ENCODE results near the gene ZNF672.

DNA sequence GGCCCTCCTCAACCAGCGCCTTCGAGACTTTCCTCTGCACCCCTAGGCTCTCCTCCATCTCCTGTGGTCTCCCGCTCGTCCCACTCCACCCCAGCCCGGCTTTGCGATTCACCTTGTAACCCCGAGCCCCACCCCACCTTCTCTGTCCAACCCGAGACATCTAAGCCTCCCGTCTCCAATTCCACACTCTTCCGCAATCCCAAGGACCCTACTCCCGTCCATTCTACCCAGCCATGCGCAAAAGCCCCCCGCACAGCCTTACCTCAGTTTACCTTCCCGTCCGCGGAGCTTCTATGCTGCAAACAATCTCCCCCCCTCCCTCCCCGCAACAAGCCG lies 12.5 kb upstream of the ZNF672 start:
- no peak for TF ChIP-seq YY1 (IDR thresholded peaks at IDR 0.05; ENCODE audit: low read depth)
- no peak for TF ChIP-seq SIN3A (IDR thresholded peaks at IDR 0.05; ENCODE audit: borderline replicate concordance, low read depth, low read length)
- TF ChIP-seq CTCF (IDR thresholded peaks at IDR 0.05) = no peak
- peak; percentile 42; the same call in 1 of the 2 replicates for TF ChIP-seq POLR2AphosphoS5 (IDR thresholded peaks at IDR 0.05; ENCODE audit: low read depth, low read length)
- no peak for TF ChIP-seq FOXM1 (IDR thresholded peaks at IDR 0.05; ENCODE audit: low read depth)
- peak; percentile 56; the same call in 1 of the 2 replicates for TF ChIP-seq MXI1 (IDR thresholded peaks at IDR 0.05; ENCODE audit: low read depth, low read length)
- TF ChIP-seq EP300 (IDR thresholded peaks at IDR 0.05; ENCODE audit: borderline replicate concordance in 1 of 2, low read depth in 1 of 2, low read length in 1 of 2) = no peak
- TF ChIP-seq NFIC (IDR thresholded peaks at IDR 0.05; ENCODE audit: borderline replicate concordance) = no peak
- TF ChIP-seq FOXJ3 (CRISPR knock-in tag; IDR thresholded peaks at IDR 0.05) = no peak
- TF ChIP-seq ELF1 (IDR thresholded peaks at IDR 0.05) = no peak

Data from SK-N-SH (cell line).